T-helper 1 cell treated with Interleukin-12 subunit alpha and Interleukin-12 subunit beta and Interleukin-4 antibody, amounts not matched to agents 30 μg/mL and 1 μg/mL, for 36 hours (primary cell): ENCODE measurements around the gene MSRB3.
"Not testable (repeated sequence)": the region's sequence is repeated elsewhere in the genome, so short reads cannot be mapped to it uniquely, and the experiment has no call there.

Experiments
- H3K27ac Mint-ChIP-seq: one replicate; pipeline ENCODE4 v1.8.0; 2021; ENCODE audit warnings: mild to moderate bottlenecking, mixed read lengths
- H3K27me3 Mint-ChIP-seq: one replicate; pipeline ENCODE4 v1.8.0; 2021; ENCODE audit warnings: low read depth, mixed read lengths
- H3K36me3 Mint-ChIP-seq: one replicate; pipeline ENCODE4 v1.8.0; 2021; ENCODE audit warnings: low read depth, mixed read lengths
- H3K4me1 Mint-ChIP-seq: one replicate; pipeline ENCODE4 v1.8.0; 2021; ENCODE audit warnings: low read depth, mixed read lengths
- H3K4me3 Mint-ChIP-seq: one replicate; pipeline ENCODE4 v1.8.0; 2021; ENCODE audit warnings: mild to moderate bottlenecking, moderate library complexity, mixed read lengths
- H3K9me3 Mint-ChIP-seq: one replicate; pipeline ENCODE4 v1.8.0; 2021; ENCODE audit warnings: mixed read lengths

Gene MSRB3

GRCh38 chr12:65276916-65277530 is 1.5 kb upstream of the MSRB3 start:
- Mint-ChIP-seq H3K9me3 (no peaks in the 10 kb centered on the region), H3K4me1 (peaks cover 3% of the 10 kb centered on the region), H3K36me3 (no peaks in the 10 kb centered on the region), H3K27ac (no peak overlapping the region), H3K27me3 (peaks cover 69% of the 10 kb centered on the region), H3K4me3 (no peak overlapping the region)

GRCh38 chr12:65277994-65278575 is 398 bp upstream of the MSRB3 start:
- H3K27me3 Mint-ChIP-seq = peaks cover 72% of the 10 kb centered on the region
- H3K27ac Mint-ChIP-seq = no peak overlapping the region
- H3K4me1 Mint-ChIP-seq = peaks cover 3% of the 10 kb centered on the region
- H3K4me3 Mint-ChIP-seq = peak overlapping the region; percentile 50
- H3K9me3 Mint-ChIP-seq = no peaks in the 10 kb centered on the region
- no peaks in the 10 kb centered on the region for H3K36me3 Mint-ChIP-seq

- H3K27ac Mint-ChIP-seq = no peak overlapping the region
- peak overlapping the region; percentile 52 for H3K4me3 Mint-ChIP-seq
- no peaks in the 10 kb centered on the region for H3K9me3 Mint-ChIP-seq
- peaks cover 69% of the 10 kb centered on the region for H3K27me3 Mint-ChIP-seq
- H3K36me3 Mint-ChIP-seq = no peaks in the 10 kb centered on the region
- peaks cover 3% of the 10 kb centered on the region for H3K4me1 Mint-ChIP-seq
Measured at GRCh38 chr12:65279369-65280112, 1.1 kb downstream of the MSRB3 start.

GRCh38 chr12:65280306-65280705 is 1.8 kb downstream of the MSRB3 start:
- no peak overlapping the region for H3K4me3 Mint-ChIP-seq
- H3K36me3 Mint-ChIP-seq = no peaks in the 10 kb centered on the region
- H3K4me1 Mint-ChIP-seq = peaks cover 3% of the 10 kb centered on the region
- H3K27me3 Mint-ChIP-seq = peaks cover 65% of the 10 kb centered on the region
- no peak overlapping the region for H3K27ac Mint-ChIP-seq
- H3K9me3 Mint-ChIP-seq = no peaks in the 10 kb centered on the region

- Mint-ChIP-seq H3K36me3 (no peaks in the 10 kb centered on the region), H3K4me1 (peaks cover 3% of the 10 kb centered on the region), H3K9me3 (no peaks in the 10 kb centered on the region), H3K27me3 (peaks cover 48% of the 10 kb centered on the region), H3K27ac (no peak overlapping the region), H3K4me3 (no peak overlapping the region)
Measured at GRCh38 chr12:65282840-65283239, 4.4 kb downstream of the MSRB3 start.

GRCh38 chr12:65285532-65285931 is 7.0 kb downstream of the MSRB3 start:
- H3K36me3 Mint-ChIP-seq, H3K4me3 Mint-ChIP-seq, H3K9me3 Mint-ChIP-seq, H3K27ac Mint-ChIP-seq, H3K4me1 Mint-ChIP-seq: not testable (repeated sequence)
- peaks cover 35% of the 10 kb centered on the region for H3K27me3 Mint-ChIP-seq

GRCh38 chr12:65287426-65287825 is 8.9 kb downstream of the MSRB3 start:
- Mint-ChIP-seq H3K36me3 (no peaks in the 10 kb centered on the region), H3K27ac (no peak overlapping the region), H3K4me1 (no peaks in the 10 kb centered on the region), H3K27me3 (peaks cover 24% of the 10 kb centered on the region), H3K9me3 (no peaks in the 10 kb centered on the region), H3K4me3 (no peak overlapping the region)

GRCh38 chr12:65292241-65292640 is 13.8 kb downstream of the MSRB3 start:
- Mint-ChIP-seq H3K4me1 (no peaks in the 10 kb centered on the region), H3K27ac (no peak overlapping the region), H3K27me3 (peaks cover 22% of the 10 kb centered on the region), H3K4me3 (no peak overlapping the region), H3K36me3 (no peaks in the 10 kb centered on the region), H3K9me3 (peaks cover 5% of the 10 kb centered on the region)

- Mint-ChIP-seq H3K4me3 (no peak overlapping the region), H3K4me1 (no peaks in the 10 kb centered on the region), H3K27me3 (peaks cover 18% of the 10 kb centered on the region), H3K9me3 (peaks cover 5% of the 10 kb centered on the region), H3K27ac (no peak overlapping the region), H3K36me3 (no peaks in the 10 kb centered on the region)
Measured at GRCh38 chr12:65293735-65294134, 15.3 kb downstream of the MSRB3 start.

- Mint-ChIP-seq H3K9me3 (peaks cover 5% of the 10 kb centered on the region), H3K4me3 (no peak overlapping the region), H3K27me3 (peaks cover 22% of the 10 kb centered on the region)
Measured at GRCh38 chr12:65294641-65295262, 16.3 kb downstream of the MSRB3 start.

GRCh38 chr12:65296508-65297265 is 18.2 kb downstream of the MSRB3 start:
- H3K27me3 Mint-ChIP-seq = peaks cover 32% of the 10 kb centered on the region
- no peak overlapping the region for H3K27ac Mint-ChIP-seq
- peaks cover 5% of the 10 kb centered on the region for H3K9me3 Mint-ChIP-seq
- no peaks in the 10 kb centered on the region for H3K36me3 Mint-ChIP-seq
- H3K4me3 Mint-ChIP-seq = no peak overlapping the region
- H3K4me1 Mint-ChIP-seq = no peaks in the 10 kb centered on the region

More at GRCh38 chr12:65294641-65295262, 16.3 kb downstream of the MSRB3 start:
- Mint-ChIP-seq H3K36me3 (no peaks in the 10 kb centered on the region), H3K27ac (no peak overlapping the region), H3K4me1 (no peaks in the 10 kb centered on the region)

GRCh38 chr12:65300097-65300496 is 21.6 kb downstream of the MSRB3 start:
- no peaks in the 10 kb centered on the region for H3K4me1 Mint-ChIP-seq
- no peak overlapping the region for H3K4me3 Mint-ChIP-seq
- H3K9me3 Mint-ChIP-seq = peaks cover 5% of the 10 kb centered on the region

GRCh38 chr12:65300679-65301349 is 22.3 kb downstream of the MSRB3 start:
- Mint-ChIP-seq H3K9me3 (peaks cover 5% of the 10 kb centered on the region), H3K27me3 (peaks cover 47% of the 10 kb centered on the region), H3K36me3 (no peaks in the 10 kb centered on the region), H3K4me1 (no peaks in the 10 kb centered on the region), H3K4me3 (no peak overlapping the region), H3K27ac (no peak overlapping the region)

More at GRCh38 chr12:65300097-65300496, 21.6 kb downstream of the MSRB3 start:
- Mint-ChIP-seq H3K27ac (no peak overlapping the region), H3K27me3 (peaks cover 47% of the 10 kb centered on the region), H3K36me3 (no peaks in the 10 kb centered on the region)

- no peaks in the 10 kb centered on the region for H3K4me1 Mint-ChIP-seq
- no peak overlapping the region for H3K4me3 Mint-ChIP-seq
- H3K27ac Mint-ChIP-seq = no peak overlapping the region
- H3K9me3 Mint-ChIP-seq = no peaks in the 10 kb centered on the region
- no peaks in the 10 kb centered on the region for H3K36me3 Mint-ChIP-seq
- H3K27me3 Mint-ChIP-seq = peaks cover 42% of the 10 kb centered on the region
Measured at GRCh38 chr12:65302891-65303290, 24.4 kb downstream of the MSRB3 start.
